ENCODE data around the gene OR10X1.

Gene OR10X1

GRCh38 chr1:158579733-158580132, at the start of gene OR10X1:
TSS of gene OR10X1 (minus strand) at chr1:158579899. CDS start at chr1:158579899, 0 bp downstream.
- no peak for DNase-seq

- DNase-seq: no peak
Observed at GRCh38 chr1:158613764-158614163, 34.1 kb upstream of the OR10X1 start.

GRCh38 chr1:158611916-158612315, 32.2 kb upstream of the OR10X1 start:
- no peak for DNase-seq

GRCh38 chr1:158607296-158607695, 27.6 kb upstream of the OR10X1 start:
- no peak for DNase-seq

GRCh38 chr1:158604968-158605367, 25.3 kb upstream of the OR10X1 start, which contains the start of gene OR10Z1:
TSS of gene OR10Z1 (plus strand) at chr1:158605268. CDS start at chr1:158606439, 1,171 bp downstream.
- no peak for DNase-seq

GRCh38 chr1:158600735-158601134, 21.0 kb upstream of the OR10X1 start:
- DNase-seq: no peak

GRCh38 chr1:158586942-158587341, 7.2 kb upstream of the OR10X1 start:
- no peak for DNase-seq

- DNase-seq: no peak
Observed at GRCh38 chr1:158583962-158584361, 4.3 kb upstream of the OR10X1 start.

GRCh38 chr1:158577561-158577960, 2.1 kb downstream of the OR10X1 start:
- no peak for DNase-seq

GRCh38 chr1:158572226-158572625, 7.5 kb downstream of the OR10X1 start:
- DNase-seq: no peak

GRCh38 chr1:158570480-158570879, 9.2 kb downstream of the OR10X1 start, which contains the start of gene OR6P1:
TSS of gene OR6P1 (minus strand) at chr1:158570580. CDS start at chr1:158563604, 6,976 bp downstream.
- DNase-seq: no peak

- peak; percentile 51 for DNase-seq
Observed at GRCh38 chr1:158564608-158565007, 15.1 kb downstream of the OR10X1 start.

GRCh38 chr1:158563853-158564252, 15.8 kb downstream of the OR10X1 start:
- no peak for DNase-seq

- DNase-seq: no peak
Observed at GRCh38 chr1:158559696-158560095, 20.0 kb downstream of the OR10X1 start.

- no peak for DNase-seq
Observed at GRCh38 chr1:158554352-158554751, 25.3 kb downstream of the OR10X1 start, which contains the start of gene OR6Y1. TSS of gene OR6Y1 (minus strand) at chr1:158554405. CDS start at chr1:158548105, 6,300 bp downstream.

GRCh38 chr1:158552296-158552695, 27.4 kb downstream of the OR10X1 start:
- DNase-seq: no peak

GRCh38 chr1:158547533-158547932, 32.2 kb downstream of the OR10X1 start:
- DNase-seq: no peak

GRCh38 chr1:158537609-158538008, 42.1 kb downstream of the OR10X1 start:
- DNase-seq: no peak

GRCh38 chr1:158534496-158534895, 45.2 kb downstream of the OR10X1 start:
- no peak for DNase-seq

Measured in islet precursor cell (in vitro differentiated cells).